HepG2 (cell line): ENCODE data around the gene FAM209B. TPM values are rescaled to one million over a fixed set of nuclear protein-coding genes. Genes with fewer than 3 reads are reported as not detected.
"Not testable (repeated sequence)": the region's sequence is repeated elsewhere in the genome, so short reads cannot be mapped to it uniquely, and the experiment has no call there.

Source experiments
- ATAC-seq: fragments of 200-7000 bp; cut with Tn5 transposase; 3 replicates; pipeline ENCODE4 v1.9.1; 2020; ENCODE audit warnings: mild to moderate bottlenecking, moderate library complexity
- Bru-seq: library from RNA; stranded (reverse); fragments of 400-500 nt; gene quantifications from one replicate; lab custom pipeline; 2021; lab: Mats Ljungman, UMichigan
- BruChase-seq, 2 experiments: library from RNA; stranded (reverse); fragments of 400-500 nt; gene quantifications; one replicate each; lab custom pipeline; 2021; lab: Mats Ljungman, UMichigan
- BruUV-seq: library from RNA; stranded (reverse); fragments of 400-500 nt; replicated peaks from 2 replicates; lab custom pipeline; 2021; lab: Mats Ljungman, UMichigan
- CTCF ChIA-PET: fragments of 300-600 bp; formaldehyde crosslinking; extraction: SDS; loops from one replicate; lab custom pipeline; 2021; ENCODE audit warnings: low total read pairs, inconsistent platforms, low intra/inter-chr PET ratio; lab: Yijun Ruan, JAX
- POLR2A ChIA-PET: fragments of 350-600 bp; sonication (Branson Sonifier 250); formaldehyde crosslinking; loops from one replicate; lab custom pipeline; 2020; ENCODE audit warnings: antibody characterized with exemption, inconsistent platforms; lab: Yijun Ruan, JAX
- DNase-seq: peaks from one replicate; pipeline ENCODE4 v3.0.0-alpha.2; 2015; ENCODE audit warnings: low spot score
- FAIRE-seq: peaks from 3 replicates; lab custom pipeline; 2011; peaks lifted over from hg19 to GRCh38; lab: Jason Lieb, UNC
- H2AFZ ChIP-seq: one replicate; pipeline ENCODE4 v1.6.1; 2011; ENCODE audit warnings: low read length, inconsistent platforms
- H3K27ac ChIP-seq: fragments of 300-600 bp; 3 replicates; pipeline ENCODE4 v1.8.0; 2011; ENCODE audit warnings: mixed run types, mild to moderate bottlenecking, mixed read lengths, low read length, inconsistent platforms; ENCODE audit not compliant: insufficient read depth; ENCODE audit errors: extremely low read length
- H3K27me3 ChIP-seq, 2 experiments: fragments of 200-600 bp in 1 of 2; 2 replicates in 1 of 2; 3 replicates in 1 of 2; pipeline versions ENCODE4 v1.6.0 to v1.8.0; 2011; ENCODE audit warnings: low read length in 2 of 2, mild to moderate bottlenecking in 2 of 2, moderate library complexity in 2 of 2, inconsistent platforms in 1 of 2; ENCODE audit not compliant: insufficient read depth in 2 of 2, control insufficient read depth in 1 of 2
- H3K36me3 ChIP-seq, 2 experiments: fragments of 200-600 bp in 1 of 2; replicated peaks in 1 of 2; 2 replicates in 1 of 2; 3 replicates in 1 of 2; pipeline versions ENCODE4 v1.5.1 to v1.8.0; 2011; ENCODE audit warnings: low read length in 2 of 2, inconsistent platforms in 1 of 2; ENCODE audit not compliant: insufficient read depth in 2 of 2, control insufficient read depth in 1 of 2
- H3K4me1 ChIP-seq: 2 replicates; pipeline ENCODE4 v1.5.1; 2012; ENCODE audit warnings: low read length, inconsistent platforms; ENCODE audit not compliant: insufficient read depth
- H3K4me2 ChIP-seq: 2 replicates; pipeline ENCODE4 v1.6.0; 2011; ENCODE audit warnings: low read depth, low read length, inconsistent platforms
- H3K4me3 ChIP-seq, 3 experiments: fragments of 200-600 bp in 1 of 3; sonication (generic), shearing (Covaris generic) in 1 of 3; replicated peaks in 1 of 3; 2 replicates each; pipeline ENCODE4 v1.5.1; 2011 to 2016; ENCODE audit warnings: low read length in 3 of 3, inconsistent platforms in 2 of 3, low read depth in 2 of 3, mild to moderate bottlenecking in 2 of 3, control low read depth in 1 of 3, mixed read lengths in 1 of 3; ENCODE audit not compliant: insufficient read depth in 1 of 3
- H3K79me2 ChIP-seq: one replicate; pipeline ENCODE4 v1.6.1; 2011; ENCODE audit warnings: low read length, inconsistent platforms; ENCODE audit not compliant: insufficient read depth
- H3K9ac ChIP-seq: 2 replicates; pipeline ENCODE4 v1.6.0; 2011; ENCODE audit warnings: mild to moderate bottlenecking, low read depth, low read length, inconsistent platforms; ENCODE audit not compliant: insufficient read depth
- H3K9me3 ChIP-seq: 2 replicates; pipeline ENCODE4 v1.5.1; 2012; ENCODE audit warnings: mild to moderate bottlenecking, low read length
- H4K20me1 ChIP-seq: 2 replicates; pipeline ENCODE4 v1.6.0; 2011; ENCODE audit warnings: inconsistent platforms, mild to moderate bottlenecking, low read length, moderate library complexity; ENCODE audit not compliant: insufficient read depth
- CHD2 ChIP-seq: IDR thresholded peaks from 2 replicates; pipeline ENCODE4 v1.6.1; 2011; ENCODE audit warnings: low read depth, low read length, improper control_type of control experiment
- CREB1 ChIP-seq, 2 experiments: fragments of 450-650 bp in 1 of 2; IDR thresholded peaks; 2 replicates each; pipeline ENCODE4 v1.6.1; 2016 to 2017; ENCODE audit warnings: control low read depth in 1 of 2, mild to moderate bottlenecking in 1 of 2, missing compliant biosample characterization in 1 of 2, missing genetic modification characterization in 1 of 2
- CSRNP2 ChIP-seq: sonication (generic); formaldehyde crosslinking; conservative IDR thresholded peaks from 2 replicates; pipeline ENCODE4 v1.8.0; 2022; ENCODE audit warnings: low read depth, missing genetic modification reagents
- ZNF296 ChIP-seq: sonication (generic); formaldehyde crosslinking; conservative IDR thresholded peaks from 2 replicates; pipeline ENCODE4 v1.5.0; 2020; ENCODE audit warnings: mild to moderate bottlenecking, missing genetic modification reagents
- WGBS: methylation state at CpG from one replicate; pipeline ENCODE4 v1.1.6; 2017; ENCODE audit warnings: low lambda C conversion rate; 5-methylcytosine and 5-hydroxymethylcytosine counted together
- in situ Hi-C: cut with HindIII; loops from 2 replicates; pipeline ENCODE4 v1.10.0; 2017; ENCODE audit warnings: low pct_unique_long_range_greater_than_20kb; ENCODE audit not compliant: extremely low pct_ligation_motif_present
- intact Hi-C: fragments of 100-400 bp; cut with micrococcal nuclease; formaldehyde crosslinking; loops from one replicate; pipeline ENCODE4 v1.10.0; 2022; ENCODE audit not compliant: unreplicated experiment
- long read RNA-seq, 2 experiments: library from RNA in 1 of 2; library from polyadenylated mRNA in 1 of 2; stranded (forward) in 1 of 2; unstranded in 1 of 2; transcript quantifications; one replicate each; pipeline ENCODE4 v2.0.0, GENCODE V29; 2019 to 2022
- polyA minus RNA-seq, 3 experiments: library from RNA; depleted of rRNA, polyadenylated mRNA; stranded (reverse); fragments of >200 nt; gene quantifications; 2 replicates each; pipeline ENCODE4 v1.2.3, GENCODE V29; 2011; ENCODE audit warnings: low replicate concordance in 1 of 3
- polyA plus RNA-seq, 8 experiments: library from polyadenylated mRNA; depleted of rRNA in 3 of 8; stranded (reverse) in 7 of 8; unstranded in 1 of 8; fragments of >200 nt; fragmentation: Illumina TruSeq in 4 of 8; extraction: Trizol in 4 of 8; gene quantifications; 2 replicates each; pipeline versions ENCODE4 v1.2.1 to v1.2.3, GENCODE V29; 2011 to 2016; ENCODE audit warnings: low read depth in 4 of 8, missing spikeins in 1 of 8, mixed read lengths in 1 of 8; ENCODE audit not compliant: insufficient read depth in 1 of 8
- total RNA-seq, 5 experiments: library from RNA; depleted of rRNA; stranded (reverse); fragments of >200 nt; fragmentation: Illumina TruSeq; extraction: Trizol; gene quantifications; 2 replicates each; pipeline ENCODE4 v1.2.3, GENCODE V29; 2016; ENCODE audit warnings: low read depth in 1 of 5
- TF ChIP-seq, protein P1 (sequence below): sonication (generic); formaldehyde crosslinking; IDR thresholded peaks from 2 replicates; pipeline ENCODE4 v1.4.0; 2020; ENCODE audit warnings: low read depth, missing genetic modification reagents

The FAM209B gene, protein sequence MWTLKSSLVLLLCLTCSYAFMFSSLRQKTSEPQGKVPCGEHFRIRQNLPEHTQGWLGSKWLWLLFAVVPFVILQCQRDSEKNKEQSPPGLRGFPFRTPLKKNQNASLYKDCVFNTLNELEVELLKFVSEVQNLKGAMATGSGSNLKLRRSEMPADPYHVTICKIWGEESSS
- total RNA-seq (2016; rRNA removed; fragmentation: Illumina TruSeq; extraction: Trizol) (0.24 and 0.32 TPM in 2 replicates), polyA plus RNA-seq (2011; rRNA removed) (0.10 and 0.42 TPM in 2 replicates), polyA minus RNA-seq (2011; rRNA and poly(A)+ RNA removed; ENCODE audit: low replicate concordance) (not detected in 2 replicates), Bru-seq, nascent RNA (percentile 24 among the genes with signal in this experiment), BruChase-seq, experiment 1, labeled RNA remaining after a 6-hour chase (percentile 32 among the genes with signal in this experiment), BruChase-seq, experiment 2, labeled RNA remaining after a 2-hour chase (percentile 25 among the genes with signal in this experiment)
- total RNA-seq (2016; cell fraction: cytosol; rRNA removed; fragmentation: Illumina TruSeq; extraction: Trizol; ENCODE audit: low read depth) = not detected in 2 replicates
- 0.30 and 0.61 TPM in 2 replicates for total RNA-seq (2016; cell fraction: insoluble cytoplasmic fraction; rRNA removed; fragmentation: Illumina TruSeq; extraction: Trizol)
- not detected in 2 replicates for total RNA-seq (2016; cell fraction: membrane; rRNA removed; fragmentation: Illumina TruSeq; extraction: Trizol)
- total RNA-seq (2016; cell fraction: nucleus; rRNA removed; fragmentation: Illumina TruSeq; extraction: Trizol) = not detected in 2 replicates
- polyA plus RNA-seq (2011; cell fraction: cytosol; rRNA removed) = not detected in 2 replicates
- 0.59 TPM in 1 of 2 replicates, not detected in the other for polyA plus RNA-seq (2011; cell fraction: nucleus; rRNA removed)
- polyA plus RNA-seq (2012) = not detected in 2 replicates
- polyA plus RNA-seq (2016; cell fraction: cytosol; fragmentation: Illumina TruSeq; extraction: Trizol; ENCODE audit: low read depth) = not detected in 2 replicates
- 0.51 TPM in 1 of 2 replicates, not detected in the other for polyA plus RNA-seq (2016; cell fraction: insoluble cytoplasmic fraction; fragmentation: Illumina TruSeq; extraction: Trizol; ENCODE audit: low read depth)
- not detected in 2 replicates for polyA plus RNA-seq (2016; cell fraction: membrane; fragmentation: Illumina TruSeq; extraction: Trizol; ENCODE audit: low read depth)
- 0.81 and 0.85 TPM in 2 replicates for polyA plus RNA-seq (2016; cell fraction: nucleus; fragmentation: Illumina TruSeq; extraction: Trizol; ENCODE audit: insufficient read depth, low read depth)
- polyA minus RNA-seq (2011; cell fraction: cytosol; rRNA and poly(A)+ RNA removed) = not detected in 2 replicates
- not detected in 2 replicates for polyA minus RNA-seq (2011; cell fraction: nucleus; rRNA and poly(A)+ RNA removed)
- long read RNA-seq, experiment 1 = 0 reads
- long read RNA-seq, experiment 2 = 0 reads

- H4K20me1 ChIP-seq; DNase-seq; CTCF ChIA-PET; POLR2A ChIA-PET; H2AFZ ChIP-seq; TF ChIP-seq CREB1 (CRISPR knock-in tag; IDR thresholded peaks at IDR 0.05): not testable (repeated sequence)
- TF ChIP-seq CREB1 (IDR thresholded peaks at IDR 0.05) = peak; percentile 41; the same call in 1 of the 2 replicates
- TF ChIP-seq, all 625 proteins: peak for 1; not testable (repeated sequence) for 624
- H3K9me3 ChIP-seq, H3K79me2 ChIP-seq, H3K27me3 ChIP-seq, H3K4me1 ChIP-seq, H3K36me3 ChIP-seq, H3K27ac ChIP-seq, H3K4me3 ChIP-seq, BruUV-seq, ATAC-seq, FAIRE-seq, H3K9ac ChIP-seq, intact Hi-C loops, H3K4me2 ChIP-seq: not testable (repeated sequence)
- in situ Hi-C loops = loop anchor here (10.0 kb wide), 1 partner anchor 58 kb away; no protein-coding TSS in a partner anchor
- 38% methylated on average over 9 of the region's 9 CpGs for WGBS
Observed at GRCh38 chr20:56532946-56533345, at the start of gene FAM209B. FAM209B (plus strand) TSS chr20:56533246; CDS start chr20:56533342, 96 bp downstream.

DNA sequence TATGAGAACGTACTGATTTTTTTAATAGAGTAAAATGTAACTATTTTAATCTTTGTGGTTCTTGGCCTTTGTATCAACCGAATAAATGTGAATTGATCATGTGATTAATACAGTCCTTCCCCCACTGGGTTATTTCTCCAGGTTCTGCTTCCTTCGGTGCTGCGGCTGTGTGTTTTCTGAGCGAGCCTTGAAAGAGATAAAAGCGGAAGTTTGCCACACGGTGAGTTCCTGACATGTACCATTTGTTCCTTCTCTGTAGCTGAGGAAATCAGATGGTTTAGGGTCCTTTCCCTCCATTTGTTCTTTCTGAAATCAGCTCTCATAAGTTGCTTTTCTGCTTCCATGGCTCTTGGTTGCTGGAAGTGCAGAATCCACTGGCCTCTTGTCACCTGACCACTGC is 49.1 kb upstream of the FAM209B start:
- H3K27me3 ChIP-seq = no peaks in the 10 kb centered on the region
- no peak overlapping the region for H2AFZ ChIP-seq
- H3K4me2 ChIP-seq = no peak overlapping the region
- WGBS = 94% methylated on average over 7 of the region's 7 CpGs
- H3K4me1 ChIP-seq = no peaks in the 10 kb centered on the region
- no peak overlapping the region for H3K9ac ChIP-seq
- H3K27ac ChIP-seq = no peak overlapping the region
- H3K4me3 ChIP-seq = no peak overlapping the region
- no peaks in the 10 kb centered on the region for H3K9me3 ChIP-seq
- BruUV-seq = no TSS peak
- no peaks in the 10 kb centered on the region for H3K79me2 ChIP-seq
- FAIRE-seq = no peak
- POLR2A ChIA-PET = no interaction called here
- H4K20me1 ChIP-seq = no peaks in the 10 kb centered on the region; the same call in 1 of the 2 replicates
- in situ Hi-C loops (no loop called here), intact Hi-C loops (no loop called here)
- CTCF ChIA-PET = no interaction called here
- ATAC-seq = no peak
- H3K36me3 ChIP-seq = peaks cover 27 to 82% of the 10 kb centered on the region in 2 experiments
- no peak for DNase-seq
- TF ChIP-seq ZNF296 (CRISPR knock-in tag) = no peak
- no peak for TF ChIP-seq CSRNP2
- TF ChIP-seq, protein P1, sequence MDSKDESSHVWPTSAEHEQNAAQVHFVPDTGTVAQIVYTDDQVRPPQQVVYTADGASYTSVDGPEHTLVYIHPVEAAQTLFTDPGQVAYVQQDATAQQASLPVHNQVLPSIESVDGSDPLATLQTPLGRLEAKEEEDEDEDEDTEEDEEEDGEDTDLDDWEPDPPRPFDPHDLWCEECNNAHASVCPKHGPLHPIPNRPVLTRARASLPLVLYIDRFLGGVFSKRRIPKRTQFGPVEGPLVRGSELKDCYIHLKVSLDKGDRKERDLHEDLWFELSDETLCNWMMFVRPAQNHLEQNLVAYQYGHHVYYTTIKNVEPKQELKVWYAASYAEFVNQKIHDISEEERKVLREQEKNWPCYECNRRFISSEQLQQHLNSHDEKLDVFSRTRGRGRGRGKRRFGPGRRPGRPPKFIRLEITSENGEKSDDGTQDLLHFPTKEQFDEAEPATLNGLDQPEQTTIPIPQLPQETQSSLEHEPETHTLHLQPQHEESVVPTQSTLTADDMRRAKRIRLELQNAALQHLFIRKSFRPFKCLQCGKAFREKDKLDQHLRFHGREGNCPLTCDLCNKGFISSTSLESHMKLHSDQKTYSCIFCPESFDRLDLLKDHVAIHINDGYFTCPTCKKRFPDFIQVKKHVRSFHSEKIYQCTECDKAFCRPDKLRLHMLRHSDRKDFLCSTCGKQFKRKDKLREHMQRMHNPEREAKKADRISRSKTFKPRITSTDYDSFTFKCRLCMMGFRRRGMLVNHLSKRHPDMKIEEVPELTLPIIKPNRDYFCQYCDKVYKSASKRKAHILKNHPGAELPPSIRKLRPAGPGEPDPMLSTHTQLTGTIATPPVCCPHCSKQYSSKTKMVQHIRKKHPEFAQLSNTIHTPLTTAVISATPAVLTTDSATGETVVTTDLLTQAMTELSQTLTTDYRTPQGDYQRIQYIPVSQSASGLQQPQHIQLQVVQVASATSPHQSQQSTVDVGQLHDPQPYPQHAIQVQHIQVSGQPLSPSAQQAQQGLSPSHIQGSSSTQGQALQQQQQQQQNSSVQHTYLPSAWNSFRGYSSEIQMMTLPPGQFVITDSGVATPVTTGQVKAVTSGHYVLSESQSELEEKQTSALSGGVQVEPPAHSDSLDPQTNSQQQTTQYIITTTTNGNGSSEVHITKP = no peak
- TF ChIP-seq CHD2 = no peak
